Astrocyte of the hippocampus (primary cell): ENCODE results near the gene CNOT3.
"Not testable (repeated sequence)": the region's sequence is repeated elsewhere in the genome, so short reads cannot be mapped to it uniquely, and the experiment has no call there.

Experiments
- DNase-seq: peaks from one replicate; pipeline ENCODE4 v3.0.0; 2011; ENCODE audit warnings: low read depth, low spot score

Gene CNOT3

DNA sequence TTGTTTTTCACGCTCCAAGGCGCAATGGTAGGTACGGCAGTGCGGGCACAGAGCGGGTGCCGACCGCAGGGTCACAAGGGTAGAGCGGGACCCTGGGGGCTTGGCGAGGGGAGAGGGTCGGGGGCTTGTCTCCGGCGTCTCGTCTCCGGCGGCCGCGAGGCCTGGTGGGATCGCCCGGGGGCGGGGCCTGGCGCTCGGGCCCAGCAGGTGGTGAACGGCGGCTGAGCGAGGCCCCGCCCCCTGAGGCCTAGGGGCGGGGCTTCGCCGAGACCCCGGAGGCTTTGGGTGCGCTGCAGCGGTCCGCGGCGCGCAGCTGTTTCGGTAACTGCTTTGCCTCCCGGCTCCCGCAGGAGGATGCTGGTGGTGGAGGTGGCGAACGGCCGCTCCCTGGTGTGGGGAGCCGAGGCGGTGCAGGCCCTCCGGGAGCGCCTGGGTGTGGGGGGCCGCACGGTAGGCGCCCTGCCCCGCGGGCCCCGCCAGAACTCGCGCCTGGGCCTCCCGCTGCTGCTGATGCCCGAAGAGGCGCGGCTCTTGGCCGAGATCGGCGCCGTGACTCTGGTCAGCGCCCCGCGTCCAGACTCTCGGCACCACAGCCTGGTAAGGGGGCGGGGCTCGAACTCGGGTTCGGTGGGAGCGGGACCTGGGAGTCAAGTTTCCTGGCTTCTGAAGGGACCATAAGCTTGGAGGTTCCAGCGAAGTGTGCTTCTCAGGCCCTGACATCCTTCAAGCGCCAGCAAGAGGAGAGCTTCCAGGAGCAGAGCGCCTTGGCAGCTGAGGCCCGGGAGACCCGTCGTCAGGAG, 53.6 kb downstream of the CNOT3 start, which contains the start of gene TSEN34:
Gene TSEN34, plus strand, starts transcription at position 298 of the 800 bp plus-strand sequence. Its CDS starts 57 bp downstream, at position 355.
- DNase-seq = peak; percentile 95

DNA sequence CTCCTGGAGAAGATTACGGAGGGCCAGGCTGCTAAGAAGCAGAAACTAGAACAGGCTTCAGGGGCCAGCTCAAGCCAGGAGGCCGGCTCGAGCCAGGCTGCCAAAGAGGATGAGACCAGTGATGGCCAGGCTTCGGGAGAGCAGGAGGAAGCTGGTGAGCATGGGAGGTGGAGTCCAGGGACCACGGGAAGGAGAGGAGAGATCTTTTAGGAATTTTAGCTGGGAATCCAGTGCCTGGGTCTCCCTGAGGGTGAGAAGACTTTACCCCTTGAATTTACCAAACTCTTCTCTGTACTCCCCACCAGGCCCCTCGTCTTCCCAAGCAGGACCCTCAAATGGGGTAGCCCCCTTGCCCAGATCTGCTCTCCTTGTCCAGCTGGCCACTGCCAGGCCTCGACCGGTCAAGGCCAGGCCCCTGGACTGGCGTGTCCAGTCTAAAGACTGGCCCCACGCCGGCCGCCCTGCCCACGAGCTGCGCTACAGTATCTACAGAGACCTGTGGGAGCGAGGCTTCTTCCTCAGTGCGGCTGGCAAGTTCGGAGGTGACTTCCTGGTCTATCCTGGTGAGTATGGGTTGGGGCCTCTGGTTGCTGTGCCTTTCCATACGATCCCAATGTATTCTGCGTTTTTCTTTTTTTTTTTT, 54.4 kb downstream of the CNOT3 start:
- no peak for DNase-seq

DNA sequence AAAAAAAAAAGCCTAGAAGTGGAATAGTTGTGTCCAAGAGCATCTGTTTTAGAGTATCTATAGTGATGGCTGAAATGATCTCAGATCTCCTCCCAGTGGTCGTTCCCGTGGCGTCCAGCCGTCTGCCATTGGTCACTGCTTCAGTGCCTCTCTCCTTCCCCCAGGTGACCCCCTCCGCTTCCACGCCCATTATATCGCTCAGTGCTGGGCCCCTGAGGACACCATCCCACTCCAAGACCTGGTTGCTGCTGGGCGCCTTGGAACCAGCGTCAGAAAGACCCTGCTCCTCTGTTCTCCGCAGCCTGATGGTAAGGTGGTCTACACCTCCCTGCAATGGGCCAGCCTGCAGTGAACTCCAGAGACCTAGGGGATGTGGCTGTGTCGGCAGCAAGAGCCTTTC, 55.4 kb downstream of the CNOT3 start:
- DNase-seq = no peak

DNA sequence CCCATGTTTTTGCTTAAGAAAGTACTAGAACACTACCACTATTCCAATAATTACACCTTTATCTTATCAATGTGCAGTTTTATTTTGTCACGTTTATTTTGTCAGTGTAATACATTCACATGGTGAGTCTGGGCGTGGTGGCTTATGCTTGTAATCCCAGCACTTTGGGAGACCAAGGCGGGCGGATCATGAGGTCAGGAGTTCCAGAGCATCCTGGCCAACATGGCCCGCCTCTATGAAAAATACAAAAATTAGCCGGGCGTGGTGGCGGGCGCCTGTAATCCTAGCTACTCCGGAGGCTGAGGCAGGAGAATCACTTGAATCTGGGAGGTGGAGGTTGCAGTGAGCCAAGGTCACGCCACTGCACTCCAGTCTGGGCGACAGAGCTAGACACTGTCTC, 56.9 kb downstream of the CNOT3 start:
- DNase-seq = not testable (repeated sequence)

DNA sequence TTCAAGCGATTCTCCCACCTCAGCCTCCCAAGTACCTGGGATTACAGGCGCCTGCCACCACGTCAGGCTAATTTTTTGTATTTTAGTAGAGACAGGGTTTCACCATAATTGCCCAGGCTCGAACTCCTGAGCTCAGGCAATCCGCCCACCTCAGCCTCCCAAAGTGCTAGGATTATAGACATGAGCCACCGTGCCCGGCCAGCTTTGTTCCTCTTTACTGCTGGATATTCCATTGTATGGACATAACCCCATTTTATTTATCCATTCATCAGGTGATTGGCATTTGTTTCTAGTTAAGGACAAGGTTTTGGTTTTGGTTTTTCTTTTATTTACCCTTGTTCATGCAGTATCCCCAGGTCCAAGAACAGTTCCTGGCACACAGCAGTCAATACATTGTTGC, 59.0 kb downstream of the CNOT3 start:
- DNase-seq = no peak

DNA sequence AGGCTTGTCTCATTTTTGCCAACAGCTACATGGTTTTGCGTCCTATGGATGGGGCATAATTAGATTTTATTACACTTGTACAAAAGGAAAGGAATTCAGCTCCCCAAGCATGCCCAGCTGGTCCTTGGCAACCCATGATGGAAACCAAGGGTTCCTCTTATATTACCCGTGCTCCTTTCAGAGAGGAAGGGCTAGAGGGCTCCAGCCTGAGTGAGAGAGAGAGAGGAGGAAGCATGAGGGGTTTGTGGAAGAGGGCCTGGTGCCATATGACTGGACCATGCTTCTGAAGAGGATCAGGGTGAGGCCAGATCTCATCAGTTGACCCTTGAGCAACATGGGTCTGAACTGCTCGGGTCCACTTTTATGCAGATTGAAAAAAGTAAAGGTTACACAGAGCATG, 59.6 kb downstream of the CNOT3 start:
- DNase-seq = no peak

DNA sequence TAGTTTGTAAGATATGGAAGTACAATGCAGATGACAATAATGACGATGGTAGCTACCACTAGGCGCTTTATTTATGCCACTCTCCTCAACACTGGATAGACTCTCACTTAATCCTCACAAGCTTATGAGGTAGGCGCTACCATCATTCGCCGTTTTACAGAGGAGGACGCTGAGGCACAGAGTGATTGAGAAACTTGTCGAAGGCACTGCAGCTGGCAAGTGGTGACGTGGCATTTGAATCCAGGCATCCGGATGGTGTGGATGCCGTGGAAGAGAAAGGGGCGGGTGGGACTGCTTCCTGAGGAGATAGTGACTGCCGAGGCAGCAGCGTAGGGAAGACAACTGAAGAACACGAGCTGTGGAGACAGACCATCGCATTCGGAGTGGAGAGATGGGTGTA, 61.8 kb downstream of the CNOT3 start:
- no peak for DNase-seq

DNA sequence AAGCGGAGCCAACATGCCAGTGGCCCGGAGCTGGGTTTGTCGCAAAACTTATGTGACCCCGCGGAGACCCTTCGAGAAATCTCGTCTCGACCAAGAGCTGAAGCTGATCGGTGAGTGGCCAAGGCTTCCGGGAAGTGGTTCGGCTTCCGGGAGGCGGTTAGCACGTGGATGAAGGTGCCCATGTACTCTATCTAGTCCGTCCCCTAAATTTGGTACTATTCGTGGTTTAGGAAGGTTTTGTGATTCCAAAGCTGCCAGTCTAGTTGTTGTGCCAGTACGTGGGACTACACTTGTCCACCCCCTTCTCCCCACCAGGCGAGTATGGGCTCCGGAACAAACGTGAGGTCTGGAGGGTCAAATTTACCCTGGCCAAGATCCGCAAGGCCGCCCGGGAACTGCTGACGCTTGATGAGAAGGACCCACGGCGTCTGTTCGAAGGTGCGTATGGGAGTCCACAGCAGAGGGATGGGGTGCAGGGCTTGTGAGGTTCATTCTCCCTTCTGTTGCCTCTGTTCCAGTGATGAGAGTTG, 63.7 kb downstream of the CNOT3 start:
- no peak for DNase-seq

DNA sequence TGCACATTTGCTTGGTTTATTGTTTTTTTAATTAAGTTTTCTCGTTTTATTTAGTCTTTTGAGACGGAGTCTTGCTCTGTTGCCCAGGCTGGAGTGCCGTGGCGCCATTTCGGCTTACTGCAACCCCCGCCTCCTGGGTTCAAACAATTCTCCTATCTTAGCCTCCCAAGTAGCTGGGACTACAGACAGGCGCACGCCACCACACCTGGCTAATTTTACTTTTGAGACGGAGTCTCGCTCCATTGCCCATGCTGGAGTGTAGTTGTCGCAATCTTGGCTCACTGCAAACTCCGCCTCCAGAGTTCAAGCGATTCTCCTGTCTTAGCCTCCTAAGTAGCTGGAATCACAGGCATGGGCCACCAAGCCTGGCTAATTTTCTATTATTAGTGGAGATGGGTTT, 64.4 kb downstream of the CNOT3 start:
- DNase-seq = no peak

DNA sequence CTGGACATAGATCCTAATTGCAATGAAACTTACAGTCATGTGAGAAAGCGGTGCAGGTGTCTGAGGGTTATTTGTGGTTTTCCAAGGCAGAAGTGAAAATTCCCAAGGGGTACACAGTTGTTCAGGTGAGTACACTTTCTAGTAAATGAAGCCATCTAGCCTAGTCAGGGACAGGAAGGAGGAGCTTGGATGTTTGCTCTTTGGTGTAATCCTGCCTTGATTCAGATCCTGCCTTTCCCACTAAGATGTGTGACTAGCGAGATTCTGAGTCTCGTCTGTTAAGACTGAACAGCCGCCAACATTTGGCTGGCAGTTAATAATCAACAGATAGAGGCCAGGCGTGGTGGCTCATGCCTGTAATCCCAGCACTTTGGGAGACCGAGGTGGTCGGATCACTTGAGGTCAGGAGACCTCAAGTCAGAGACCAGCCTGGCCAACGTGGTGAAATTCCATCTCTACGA, 65.6 kb downstream of the CNOT3 start:
- DNase-seq = no peak

DNA sequence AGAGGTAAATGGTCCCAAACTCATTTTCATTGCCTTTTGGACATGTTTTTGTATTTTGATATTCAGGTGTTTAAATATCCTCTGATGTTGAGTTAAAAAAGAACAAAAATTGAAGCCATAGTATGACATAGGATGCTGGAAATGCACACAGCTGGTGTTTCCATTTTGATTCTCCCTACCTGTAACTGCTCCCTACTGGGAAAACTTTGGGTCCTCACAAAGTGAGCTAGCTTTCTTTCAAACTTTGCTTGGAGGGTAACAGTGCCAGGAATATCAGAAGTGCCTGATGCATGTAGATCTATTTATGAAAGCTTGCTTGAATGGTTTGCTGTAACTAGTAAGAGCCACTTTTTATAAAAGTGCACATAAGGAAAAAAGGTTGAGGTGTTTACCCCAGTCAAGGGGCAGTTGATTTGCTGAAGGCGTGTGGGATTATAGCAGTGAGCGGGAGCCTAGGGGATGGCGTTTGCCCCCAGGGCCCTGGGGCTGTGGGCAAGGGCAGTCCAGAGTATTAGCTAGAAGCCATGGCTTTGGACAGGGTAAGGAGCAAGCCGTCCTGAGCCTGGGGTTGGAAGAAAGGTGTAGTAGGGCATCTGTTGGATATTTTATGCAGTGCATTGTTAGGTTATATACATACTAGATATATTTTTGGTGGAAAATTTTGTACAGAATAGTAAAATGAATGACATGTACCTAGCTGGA, 67.4 kb downstream of the CNOT3 start:
- no peak for DNase-seq
